Measurements from ENCODE around the gene TOM1L2.
A peak's percentile ranks its signal among the peaks of the same experiment; 100 is the strongest.

The TOM1L2 gene

GRCh38 chr17:17857496-17857895, 114.7 kb downstream of the TOM1L2 start:
- no peak for DNase-seq (ENCODE audit: low spot score)
- Mint-ChIP-seq H3K27ac (no peak overlapping the region), H3K36me3 (ENCODE audit: low read depth) (peaks cover 4% of the 10 kb centered on the region), H3K4me3 (no peak overlapping the region), H3K27me3 (ENCODE audit: low read depth) (no peaks in the 10 kb centered on the region), H3K9me3 (no peaks in the 10 kb centered on the region), H3K4me1 (ENCODE audit: low read depth) (peaks cover 34% of the 10 kb centered on the region)

- no peak overlapping the region for H3K4me3 Mint-ChIP-seq
- DNase-seq (ENCODE audit: low spot score) = no peak
- H3K27me3 Mint-ChIP-seq (ENCODE audit: low read depth) = no peaks in the 10 kb centered on the region
- H3K9me3 Mint-ChIP-seq = no peaks in the 10 kb centered on the region
- peaks cover 8% of the 10 kb centered on the region for H3K36me3 Mint-ChIP-seq (ENCODE audit: low read depth)
- no peak overlapping the region for H3K27ac Mint-ChIP-seq
- peaks cover 41% of the 10 kb centered on the region for H3K4me1 Mint-ChIP-seq (ENCODE audit: low read depth)
Measured at GRCh38 chr17:17856386-17856785, 115.8 kb downstream of the TOM1L2 start.

- H3K4me3 Mint-ChIP-seq = no peak overlapping the region
- DNase-seq (ENCODE audit: low spot score) = no peak
- no peak overlapping the region for H3K27ac Mint-ChIP-seq
- H3K27me3 Mint-ChIP-seq (ENCODE audit: low read depth) = no peaks in the 10 kb centered on the region
- H3K4me1 Mint-ChIP-seq (ENCODE audit: low read depth) = peaks cover 45% of the 10 kb centered on the region
- no peaks in the 10 kb centered on the region for H3K9me3 Mint-ChIP-seq
- peaks cover 8% of the 10 kb centered on the region for H3K36me3 Mint-ChIP-seq (ENCODE audit: low read depth)
Measured at GRCh38 chr17:17855976-17856375, 116.2 kb downstream of the TOM1L2 start.

DNA sequence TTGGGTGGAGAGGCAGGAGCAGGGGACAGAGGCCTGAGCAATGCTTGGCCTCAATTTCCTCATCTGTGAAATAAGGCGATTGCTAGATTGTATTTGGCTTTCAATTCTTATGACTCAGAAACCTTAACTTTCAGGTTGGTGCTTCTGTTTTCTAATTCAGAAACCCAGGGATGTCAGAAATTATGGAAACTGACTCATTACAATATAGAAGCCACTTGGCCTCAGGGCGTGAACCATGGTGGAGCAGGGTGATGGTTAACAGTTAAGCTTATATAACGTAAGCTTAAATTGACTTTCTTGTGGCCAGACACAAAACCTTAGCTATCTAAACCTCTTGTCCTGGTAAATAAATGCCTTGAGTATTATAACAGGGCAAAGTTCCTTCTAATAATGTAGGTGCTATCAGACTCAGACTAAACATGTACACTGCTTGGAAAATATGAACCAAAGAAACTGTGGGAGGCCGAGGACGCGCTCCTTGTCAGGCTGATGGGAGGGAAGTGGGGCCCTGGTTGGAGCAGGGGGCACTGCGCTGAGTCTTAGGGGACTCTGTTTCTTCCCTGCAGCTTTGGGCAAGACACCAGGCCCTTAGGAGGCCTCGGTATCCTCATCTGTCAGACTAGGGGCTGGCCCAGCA, 118.3 kb downstream of the TOM1L2 start:
- Mint-ChIP-seq H3K36me3 (ENCODE audit: low read depth) (peaks cover 10% of the 10 kb centered on the region), H3K27me3 (ENCODE audit: low read depth) (no peaks in the 10 kb centered on the region), H3K27ac (peak overlapping the region; percentile 87), H3K4me1 (ENCODE audit: low read depth) (peaks cover 65% of the 10 kb centered on the region), H3K9me3 (no peaks in the 10 kb centered on the region), H3K4me3 (peak overlapping the region; percentile 58)
- DNase-seq (ENCODE audit: low spot score) = peak; percentile 71

DNA sequence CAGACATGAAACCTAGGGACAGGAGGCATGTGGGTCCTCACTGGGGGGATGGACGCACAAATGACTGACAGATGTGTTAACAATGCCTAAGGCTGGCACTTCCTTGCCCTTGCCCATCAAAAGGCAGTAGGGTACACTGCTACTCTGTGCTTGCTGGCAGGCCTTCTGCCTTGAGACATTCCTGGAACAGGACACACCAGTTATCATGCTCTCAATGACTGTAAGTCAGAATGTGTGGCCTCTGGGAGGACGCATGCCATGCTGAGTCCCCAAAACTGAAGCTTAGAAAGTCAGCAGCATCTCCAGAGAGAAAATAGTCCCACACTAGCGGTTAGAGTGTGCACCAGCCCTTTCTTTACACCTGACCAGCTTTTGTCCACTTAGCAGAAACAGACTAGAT, 119.3 kb downstream of the TOM1L2 start:
- H3K4me3 Mint-ChIP-seq = no peak overlapping the region
- no peaks in the 10 kb centered on the region for H3K27me3 Mint-ChIP-seq (ENCODE audit: low read depth)
- peaks cover 75% of the 10 kb centered on the region for H3K4me1 Mint-ChIP-seq (ENCODE audit: low read depth)
- peaks cover 10% of the 10 kb centered on the region for H3K36me3 Mint-ChIP-seq (ENCODE audit: low read depth)
- no peaks in the 10 kb centered on the region for H3K9me3 Mint-ChIP-seq
- no peak for DNase-seq (ENCODE audit: low spot score)
- H3K27ac Mint-ChIP-seq = peak overlapping the region; percentile 87

- H3K27ac Mint-ChIP-seq = peak overlapping the region; percentile 94
- no peaks in the 10 kb centered on the region for H3K27me3 Mint-ChIP-seq (ENCODE audit: low read depth)
- peaks cover 78% of the 10 kb centered on the region for H3K4me1 Mint-ChIP-seq (ENCODE audit: low read depth)
- peaks cover 15% of the 10 kb centered on the region for H3K36me3 Mint-ChIP-seq (ENCODE audit: low read depth)
- DNase-seq (ENCODE audit: low spot score) = no peak
- H3K9me3 Mint-ChIP-seq = no peaks in the 10 kb centered on the region
- H3K4me3 Mint-ChIP-seq = peak overlapping the region; percentile 34
Measured at GRCh38 chr17:17851103-17852002, 120.8 kb downstream of the TOM1L2 start.

- Mint-ChIP-seq H3K4me3 (peak overlapping the region; percentile 79), H3K9me3 (no peaks in the 10 kb centered on the region), H3K4me1 (ENCODE audit: low read depth) (peaks cover 68% of the 10 kb centered on the region), H3K27me3 (ENCODE audit: low read depth) (no peaks in the 10 kb centered on the region), H3K27ac (peak overlapping the region; percentile 94), H3K36me3 (ENCODE audit: low read depth) (peaks cover 15% of the 10 kb centered on the region)
- DNase-seq (ENCODE audit: low spot score) = peak; percentile 82
Measured at GRCh38 chr17:17849845-17850373, 122.3 kb downstream of the TOM1L2 start.

GRCh38 chr17:17849147-17849820, 122.9 kb downstream of the TOM1L2 start:
- peaks cover 15% of the 10 kb centered on the region for H3K36me3 Mint-ChIP-seq (ENCODE audit: low read depth)
- peak overlapping the region; percentile 79 for H3K4me3 Mint-ChIP-seq
- DNase-seq (ENCODE audit: low spot score) = peak; percentile 95
- no peaks in the 10 kb centered on the region for H3K27me3 Mint-ChIP-seq (ENCODE audit: low read depth)
- no peaks in the 10 kb centered on the region for H3K9me3 Mint-ChIP-seq
- peaks cover 64% of the 10 kb centered on the region for H3K4me1 Mint-ChIP-seq (ENCODE audit: low read depth)
- peak overlapping the region; percentile 94 for H3K27ac Mint-ChIP-seq

DNA sequence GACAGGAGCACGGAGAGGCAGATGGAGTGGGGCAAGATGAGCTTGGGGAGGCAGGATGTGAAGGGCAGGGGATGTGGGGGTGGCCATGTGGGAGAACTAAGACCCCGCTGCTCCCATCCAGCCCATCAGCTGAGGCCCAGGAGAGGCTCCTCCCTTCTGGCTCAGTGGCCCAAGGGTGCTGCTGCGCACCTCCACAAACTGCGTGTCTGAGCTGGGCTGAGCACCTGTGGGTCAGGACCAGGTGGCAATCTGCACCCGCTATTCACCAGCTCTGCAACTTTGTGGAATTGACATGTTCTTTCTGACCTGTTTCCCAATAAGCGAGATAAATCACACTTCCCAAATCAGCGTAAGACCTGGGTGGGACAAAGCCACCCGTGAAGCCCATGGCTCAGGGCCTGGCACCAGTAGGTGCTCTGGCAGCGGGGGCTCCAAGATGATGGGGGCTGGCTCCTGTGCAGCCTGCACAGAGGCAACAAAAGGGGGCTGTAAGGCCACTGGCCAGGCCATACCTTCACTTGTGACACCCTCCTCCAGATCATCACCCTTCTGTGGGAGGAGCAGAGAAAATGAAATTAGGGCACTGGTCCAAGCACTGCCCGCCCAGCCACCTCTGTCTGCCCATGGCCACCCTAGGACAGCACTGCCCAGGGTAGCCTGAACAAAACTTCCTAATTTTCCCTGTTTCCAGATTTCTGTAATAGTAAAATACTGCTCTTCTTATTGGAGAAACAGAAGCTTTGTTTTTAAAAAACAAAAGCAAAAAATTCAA, 123.7 kb downstream of the TOM1L2 start:
- Mint-ChIP-seq H3K4me3 (peak overlapping the region; percentile 79), H3K27ac (peak overlapping the region; percentile 94), H3K9me3 (no peaks in the 10 kb centered on the region), H3K4me1 (ENCODE audit: low read depth) (peaks cover 58% of the 10 kb centered on the region), H3K36me3 (ENCODE audit: low read depth) (peaks cover 15% of the 10 kb centered on the region), H3K27me3 (ENCODE audit: low read depth) (no peaks in the 10 kb centered on the region)
- no peak for DNase-seq (ENCODE audit: low spot score)

DNA sequence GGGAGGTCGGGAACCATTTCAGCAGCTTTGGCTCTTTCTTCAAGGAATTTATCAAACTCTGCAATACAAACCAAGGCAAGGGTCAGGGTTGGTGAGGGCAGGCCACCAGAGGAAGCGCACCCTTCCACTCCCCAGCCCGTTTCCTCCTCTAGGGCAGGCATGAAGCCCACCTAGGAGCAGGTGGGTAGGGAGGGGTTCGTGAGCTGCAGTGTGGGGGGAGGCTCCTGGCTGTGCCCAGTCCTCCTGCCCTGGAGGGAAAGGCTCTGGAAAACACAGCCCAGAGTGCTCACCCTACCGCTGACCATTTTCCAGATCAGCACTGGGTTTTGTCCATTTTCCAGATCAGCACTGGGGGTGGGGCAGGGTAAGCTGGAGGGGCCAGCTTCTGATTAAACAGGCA, 124.5 kb downstream of the TOM1L2 start:
- no peaks in the 10 kb centered on the region for H3K27me3 Mint-ChIP-seq (ENCODE audit: low read depth)
- peak overlapping the region; percentile 65 for H3K27ac Mint-ChIP-seq
- DNase-seq (ENCODE audit: low spot score) = no peak
- H3K4me3 Mint-ChIP-seq = peak overlapping the region; percentile 38
- peaks cover 50% of the 10 kb centered on the region for H3K4me1 Mint-ChIP-seq (ENCODE audit: low read depth)
- no peaks in the 10 kb centered on the region for H3K9me3 Mint-ChIP-seq
- peaks cover 15% of the 10 kb centered on the region for H3K36me3 Mint-ChIP-seq (ENCODE audit: low read depth)

- peaks cover 48% of the 10 kb centered on the region for H3K4me1 Mint-ChIP-seq (ENCODE audit: low read depth)
- H3K4me3 Mint-ChIP-seq = no peak overlapping the region
- H3K27ac Mint-ChIP-seq = peak overlapping the region; percentile 57
Measured at GRCh38 chr17:17847118-17847689, 125.0 kb downstream of the TOM1L2 start.

DNA sequence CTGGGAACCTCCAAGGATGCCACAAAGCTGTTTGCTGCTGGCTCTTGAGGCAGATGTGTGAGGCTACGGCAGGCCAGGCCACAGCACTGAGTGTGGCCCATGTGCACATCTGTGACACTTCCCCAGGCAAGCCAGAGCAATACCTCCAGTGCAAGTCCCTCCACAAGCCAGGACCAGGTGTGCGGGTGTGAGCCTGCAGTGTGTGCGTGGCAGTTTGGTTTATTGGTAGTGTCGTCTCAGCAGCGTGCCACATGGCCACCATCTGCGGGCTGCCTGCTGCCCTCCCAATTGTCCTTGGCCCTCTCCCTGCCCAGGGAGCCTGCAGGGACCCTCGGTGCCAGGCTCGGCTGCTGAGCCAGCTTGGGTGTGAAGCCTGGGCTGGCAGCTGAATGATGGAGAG, 125.6 kb downstream of the TOM1L2 start:
- Mint-ChIP-seq H3K9me3 (no peaks in the 10 kb centered on the region), H3K4me1 (ENCODE audit: low read depth) (peaks cover 48% of the 10 kb centered on the region), H3K4me3 (no peak overlapping the region), H3K27me3 (ENCODE audit: low read depth) (no peaks in the 10 kb centered on the region), H3K27ac (peak overlapping the region; percentile 57), H3K36me3 (ENCODE audit: low read depth) (peaks cover 8% of the 10 kb centered on the region)
- no peak for DNase-seq (ENCODE audit: low spot score)

More at GRCh38 chr17:17847118-17847689, 125.0 kb downstream of the TOM1L2 start:
- H3K27me3 Mint-ChIP-seq (ENCODE audit: low read depth) = no peaks in the 10 kb centered on the region
- H3K9me3 Mint-ChIP-seq = no peaks in the 10 kb centered on the region
- DNase-seq (ENCODE audit: low spot score) = no peak
- H3K36me3 Mint-ChIP-seq (ENCODE audit: low read depth) = peaks cover 14% of the 10 kb centered on the region

DNA sequence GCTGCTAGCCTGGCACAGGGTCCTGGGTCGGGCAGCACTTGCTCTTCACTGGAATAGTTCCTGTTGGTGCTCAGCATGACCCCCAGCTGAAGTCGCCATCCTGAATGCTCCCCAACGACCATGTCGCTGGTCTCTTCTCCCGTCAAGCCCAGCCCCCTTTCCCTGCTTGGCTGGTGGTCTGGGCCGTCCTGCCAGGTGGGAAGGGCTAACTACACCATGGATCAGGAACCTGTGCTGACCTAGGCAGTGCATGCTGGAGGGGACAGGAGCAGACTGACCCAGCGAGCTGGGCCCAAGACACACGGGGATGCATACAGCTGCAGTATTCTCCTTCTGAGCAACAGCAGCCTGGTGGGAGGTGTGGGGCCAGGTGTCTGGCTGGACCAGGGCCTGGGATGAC, 126.2 kb downstream of the TOM1L2 start:
- peaks cover 7% of the 10 kb centered on the region for H3K36me3 Mint-ChIP-seq (ENCODE audit: low read depth)

More for the DNA sequence above, 126.2 kb downstream of the TOM1L2 start:
- H3K27me3 Mint-ChIP-seq (ENCODE audit: low read depth) = no peaks in the 10 kb centered on the region
- H3K4me3 Mint-ChIP-seq = no peak overlapping the region
- DNase-seq (ENCODE audit: low spot score) = no peak
- H3K4me1 Mint-ChIP-seq (ENCODE audit: low read depth) = peaks cover 48% of the 10 kb centered on the region
- no peak overlapping the region for H3K27ac Mint-ChIP-seq
- H3K9me3 Mint-ChIP-seq = no peaks in the 10 kb centered on the region

Measured in T-helper 2 cell treated with Interferon-gamma antibody and Interleukin-4, amounts not matched to agents 5 μg/mL and 100 μg/mL, for 36 hours (primary cell).